Stimulated activated CD4-positive, alpha-beta T cell treated with anti-CD3 and anti-CD28 coated beads, Interleukin-4, amount 100 ng/mL, for 4 hours (primary cell): ENCODE data around the gene SLC51B.
"Not testable (repeated sequence)": the region's sequence is repeated elsewhere in the genome, so short reads cannot be mapped to it uniquely, and the experiment has no call there.

ENCODE experiments used
- DNase-seq, 2 experiments: peaks; one replicate each; pipeline ENCODE4 v3.0.0-alpha.2; 2020

SLC51B gene

DNA sequence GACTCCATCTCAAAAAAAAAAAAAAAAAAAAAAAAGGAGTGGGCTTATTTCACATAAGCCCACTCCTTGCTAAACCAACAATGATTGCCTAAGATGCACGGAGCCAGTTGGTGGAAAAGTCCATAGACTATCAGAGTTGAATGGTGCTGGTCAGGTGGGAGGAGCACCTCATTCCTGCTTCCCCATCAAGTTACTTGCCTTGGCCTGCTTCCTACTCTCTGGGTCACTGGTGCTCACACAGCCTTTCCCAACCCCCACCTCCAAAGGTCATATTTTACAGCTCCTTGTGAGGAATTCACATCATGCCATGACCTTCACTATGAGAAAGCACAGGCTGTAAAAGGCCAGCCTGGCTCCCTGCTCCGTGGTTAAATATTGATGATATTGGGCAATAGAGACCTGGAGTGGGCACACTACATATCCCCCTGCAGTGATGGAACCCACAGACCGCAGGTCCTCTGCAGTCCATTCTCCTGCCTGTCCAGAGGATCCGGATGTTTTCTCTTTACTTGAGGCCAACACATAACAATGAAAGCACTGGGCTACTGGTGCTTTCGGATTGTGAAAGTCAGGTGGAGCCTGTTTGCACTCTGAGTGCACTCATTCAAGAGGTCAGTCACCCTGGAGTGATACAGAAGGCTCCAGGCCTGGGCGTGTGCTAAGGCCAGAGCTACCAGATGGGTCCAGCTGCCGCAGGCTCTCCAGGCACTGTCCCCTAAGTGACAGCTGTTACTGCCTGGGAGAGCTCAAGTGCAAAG is at the start of gene SLC51B:
Gene SLC51B, plus strand, starts transcription at position 664 of the 758 bp plus-strand sequence. CDS start 4,618 bp downstream, outside the sequence.
- no peak for DNase-seq

- no peak for DNase-seq
Observed at GRCh38 chr15:64997066-64997465, 48.1 kb upstream of the SLC51B start.

GRCh38 chr15:64997745-64998375 is 47.3 kb upstream of the SLC51B start:
- DNase-seq: no peak

DNA sequence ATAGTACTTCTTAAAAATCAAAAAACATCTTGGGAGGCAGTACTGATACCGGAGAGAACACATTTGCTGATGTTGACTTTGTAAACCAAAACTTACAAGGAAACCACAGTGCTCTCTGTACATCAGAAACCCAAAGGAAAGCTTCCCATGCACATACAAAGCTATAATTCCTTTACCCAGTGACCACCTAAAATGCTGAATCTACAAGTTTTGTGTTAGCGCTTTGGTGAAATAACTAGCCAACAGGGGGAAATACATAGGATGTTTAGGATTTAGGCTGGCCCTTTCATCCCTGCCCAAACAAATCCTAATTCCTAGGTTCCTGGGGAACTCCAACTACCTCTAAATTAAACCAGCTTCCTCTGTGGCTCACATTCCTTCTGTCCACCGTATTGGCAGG is 40.2 kb upstream of the SLC51B start:
- DNase-seq: no peak

GRCh38 chr15:65006876-65007275 is 38.3 kb upstream of the SLC51B start:
- no peak for DNase-seq

GRCh38 chr15:65008983-65009382 is 36.2 kb upstream of the SLC51B start:
- no peak for DNase-seq

GRCh38 chr15:65011198-65011597 is 34.0 kb upstream of the SLC51B start:
- not testable (repeated sequence) for DNase-seq

GRCh38 chr15:65020419-65020818 is 24.8 kb upstream of the SLC51B start:
- DNase-seq: no peak

GRCh38 chr15:65021488-65021887 is 23.7 kb upstream of the SLC51B start:
- DNase-seq: no peak

DNA sequence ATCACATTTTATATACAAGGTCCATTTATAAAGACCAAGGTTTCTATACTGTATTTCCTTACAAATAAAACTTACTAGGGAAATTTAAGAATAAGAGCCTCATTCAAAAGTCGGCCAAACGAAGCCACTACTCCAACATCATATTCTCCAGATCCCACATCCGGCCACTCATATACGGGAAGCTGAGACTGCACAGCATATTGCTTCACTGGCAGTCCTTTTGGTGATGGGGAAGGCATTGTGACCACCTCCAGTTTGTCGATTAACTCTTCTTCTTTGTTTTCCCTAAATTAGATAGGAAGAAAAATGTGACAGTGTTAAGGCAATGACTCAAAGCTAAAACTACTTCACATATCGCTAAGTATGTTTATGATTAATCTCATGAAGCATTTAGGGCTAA is 18.4 kb upstream of the SLC51B start:
- DNase-seq: no peak

GRCh38 chr15:65027593-65027992 is 17.6 kb upstream of the SLC51B start:
- no peak for DNase-seq

- no peak for DNase-seq
Observed at GRCh38 chr15:65028338-65028737, 16.8 kb upstream of the SLC51B start.

- DNase-seq: peak; percentile 89 to 97
Observed at GRCh38 chr15:65028921-65029735, 16.1 kb upstream of the SLC51B start, which contains the start of gene MTFMT. Gene MTFMT, minus strand, starts transcription at chr15:65029639. Its CDS starts 26 bp downstream, at chr15:65029613.

DNA sequence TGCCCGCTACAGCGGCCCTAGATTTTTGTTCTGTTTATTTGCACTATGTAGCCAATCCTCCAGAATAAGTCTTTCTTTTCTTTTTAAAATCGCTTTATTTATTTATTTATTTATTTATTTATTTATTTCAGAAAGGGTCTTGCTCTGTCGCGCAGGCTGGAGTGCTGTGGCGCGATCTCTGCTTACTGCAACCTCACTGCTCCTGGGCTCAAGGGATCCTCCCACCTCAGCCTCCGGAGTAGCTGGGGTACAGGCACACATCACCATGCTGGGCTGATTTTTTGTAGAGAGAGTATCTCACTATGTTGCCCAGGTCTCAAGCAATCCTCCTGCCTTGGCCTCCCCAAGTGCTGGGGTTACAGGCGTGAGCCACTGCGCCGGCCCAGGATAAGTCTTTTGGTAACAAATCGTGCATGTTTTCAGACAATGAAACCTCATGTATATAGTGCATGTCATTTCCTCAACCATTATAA is 15.4 kb upstream of the SLC51B start:
- no peak for DNase-seq

GRCh38 chr15:65032801-65033537 is 12.2 kb upstream of the SLC51B start:
- peak; percentile 12 to 23 for DNase-seq

GRCh38 chr15:65033659-65034269 is 11.4 kb upstream of the SLC51B start:
- DNase-seq: peak in 1 of 2 experiments; percentile 14

- DNase-seq: no peak
Observed at GRCh38 chr15:65034719-65035118, 10.5 kb upstream of the SLC51B start.

DNA sequence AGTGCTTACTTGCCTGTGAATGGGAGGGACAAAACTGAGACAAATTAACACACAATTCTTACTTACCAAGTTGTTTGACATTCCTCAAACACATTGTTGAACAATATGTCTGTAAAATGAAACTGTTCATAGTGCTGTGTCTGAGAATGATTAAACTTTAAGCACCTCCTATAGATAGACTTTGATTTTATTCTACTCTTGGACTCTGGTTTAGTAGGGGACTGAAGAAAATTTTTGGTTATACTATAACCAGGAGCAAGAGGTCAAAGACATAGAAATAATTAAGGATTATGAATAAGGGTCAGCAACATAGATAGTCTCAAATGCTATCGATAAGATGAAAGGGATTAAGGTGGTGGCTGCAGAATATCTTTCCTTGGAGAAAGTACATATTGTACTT is 7.9 kb upstream of the SLC51B start:
- DNase-seq: no peak

DNA sequence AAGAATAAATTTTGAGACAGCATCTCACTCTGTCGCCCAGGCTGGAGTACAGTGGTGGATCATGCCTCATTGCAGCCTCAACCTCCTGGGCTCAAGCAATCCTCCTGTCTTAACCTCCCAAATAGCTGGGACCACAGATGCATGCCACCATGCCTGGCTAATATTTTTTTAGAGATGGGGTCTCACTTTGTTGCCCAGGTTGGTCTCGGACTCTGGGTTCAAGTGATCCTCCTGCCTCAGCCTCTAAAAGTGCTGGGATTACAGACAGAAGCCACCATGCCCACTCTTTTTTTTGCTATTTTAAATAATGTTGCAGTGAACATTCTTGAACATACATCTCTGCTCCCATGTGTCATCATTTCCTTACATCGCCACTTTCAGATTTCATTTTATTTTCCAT is 6.8 kb upstream of the SLC51B start:
- DNase-seq: no peak

- no peak for DNase-seq
Observed at GRCh38 chr15:65038836-65039235, 6.4 kb upstream of the SLC51B start.

DNA sequence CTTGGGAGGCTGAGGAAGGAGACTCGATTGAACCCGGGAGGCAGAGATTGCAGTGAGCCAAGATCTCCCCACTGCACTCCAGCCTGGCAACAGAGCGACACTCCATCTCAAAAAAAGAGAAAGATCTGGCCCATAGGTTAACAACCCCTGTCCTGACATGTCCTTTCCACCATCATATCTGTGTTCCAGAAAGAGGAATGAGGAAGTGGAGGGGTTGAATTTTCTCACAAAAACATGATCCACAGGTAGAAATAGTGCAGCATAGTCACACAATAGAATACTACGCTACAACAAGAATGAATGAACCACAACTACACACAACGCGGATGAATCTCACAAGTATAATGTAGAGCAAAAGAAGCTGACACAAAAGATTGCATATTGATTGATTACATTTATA is 4.7 kb upstream of the SLC51B start:
- DNase-seq: no peak

- DNase-seq: no peak
Observed at GRCh38 chr15:65041787-65042186, 3.4 kb upstream of the SLC51B start.
